Body of pancreas (tissue), 4 donors: Measurements from ENCODE around the gene IL1R2.

Experiments used
- CTCF ChIP-seq, 7 experiments: fragments of 450-650 bp in 4 of 7; fragments of 200-600 bp in 3 of 7; sonication (generic) in 3 of 7; IDR thresholded peaks; one replicate each; pipeline ENCODE4 v1.5.1; 2016 to 2019; ENCODE audit warnings: antibody characterized with exemption in 7 of 7
- POLR2A ChIP-seq, 3 donors: fragments of 450-650 bp; IDR thresholded peaks; one replicate each; pipeline ENCODE4 v1.6.1; 2016; ENCODE audit warnings: antibody characterized with exemption in 3 of 3, mild to moderate bottlenecking in 2 of 3

GRCh38 chr2:102037681-102038080, 45.9 kb downstream of the IL1R2 start:
- no peak for TF ChIP-seq CTCF (IDR thresholded peaks at IDR 0.05)
- TF ChIP-seq POLR2A (IDR thresholded peaks at IDR 0.05) = no peak
